GM21737 (cell line): ENCODE measurements around the gene MTMR10.

ENCODE experiments used
- ATAC-seq: cut with Tn5 transposase; IDR thresholded peaks from one replicate; pipeline ENCODE4 v1.9.1; 2021; ENCODE audit warnings: mild to moderate bottlenecking, moderate library complexity; ENCODE audit not compliant: unreplicated experiment

Gene MTMR10

DNA sequence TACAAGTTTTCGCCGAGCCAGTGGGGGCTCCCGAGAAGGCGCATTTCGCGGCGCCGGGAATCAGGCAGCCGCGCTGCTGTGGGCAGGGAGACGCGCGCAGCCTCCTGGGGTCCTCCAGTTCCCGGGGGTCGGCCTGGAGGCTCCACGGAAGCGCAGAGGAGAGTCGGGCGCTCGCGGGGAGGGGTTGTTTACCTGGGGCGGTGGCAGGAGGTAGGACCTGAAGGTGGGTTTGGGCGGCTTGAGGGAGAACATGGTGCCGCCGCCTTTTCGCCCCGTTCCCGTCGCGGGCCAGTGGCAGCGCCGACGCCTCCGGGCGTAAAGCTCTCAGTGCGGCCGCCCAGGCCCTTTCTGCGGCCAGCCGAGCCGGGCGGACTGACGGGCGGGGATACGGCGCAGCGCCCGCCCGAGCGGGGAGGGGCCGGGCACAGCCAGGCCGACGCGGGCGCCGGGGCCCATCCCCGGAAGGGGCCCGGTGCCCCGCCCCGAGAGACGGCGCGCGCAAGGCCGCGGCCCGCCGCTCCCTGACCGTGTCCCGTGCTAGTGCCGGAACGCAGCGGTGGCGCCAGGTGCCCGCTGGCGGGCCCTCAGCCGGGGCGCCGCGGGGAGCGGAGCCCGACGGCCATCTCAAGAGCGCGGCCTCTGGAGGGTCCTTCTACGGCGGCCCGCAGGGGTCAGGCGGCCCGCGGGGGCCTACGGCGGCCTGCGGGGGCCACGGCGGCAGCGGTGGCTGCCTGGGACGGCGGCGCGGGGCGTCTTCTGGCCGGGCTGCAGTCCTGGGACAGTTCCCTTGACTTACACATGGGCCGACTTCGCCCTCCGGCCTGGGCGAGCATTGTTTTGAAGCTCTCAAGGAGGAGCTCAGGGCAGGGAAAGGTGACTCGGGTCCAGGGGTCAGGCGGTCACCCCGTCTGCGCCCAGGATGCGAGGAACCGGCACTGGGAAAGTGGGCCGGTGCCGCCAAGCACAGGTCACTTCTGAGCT, at the start of gene MTMR10:
Gene MTMR10 (minus strand): TSS at position 374 of the 981 bp plus-strand sequence. CDS start 122 bp downstream, at position 252.
- ATAC-seq: peak; percentile 79

DNA sequence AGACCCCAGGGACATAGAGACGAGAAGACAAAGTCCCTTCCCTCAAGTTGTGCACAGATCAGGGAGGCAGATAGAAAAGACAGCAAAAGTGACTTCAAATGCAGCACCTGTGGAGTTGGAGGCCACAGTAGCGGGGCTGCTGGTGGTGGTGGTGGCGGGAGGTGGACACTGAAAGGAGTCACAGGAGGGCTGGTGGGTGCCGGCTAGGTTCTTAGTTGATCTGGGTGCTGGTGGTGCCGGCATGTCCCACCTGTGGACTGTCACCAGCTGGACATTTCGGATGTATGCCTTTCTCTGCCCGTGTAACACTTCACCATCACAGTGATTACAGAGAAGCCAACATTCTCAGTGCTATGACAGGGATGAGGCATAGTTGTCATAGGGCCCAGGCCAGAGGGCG, 49.2 kb upstream of the MTMR10 start:
- no peak for ATAC-seq

GRCh38 chr15:31039961-31040360, 48.5 kb upstream of the MTMR10 start:
- ATAC-seq: no peak

DNA sequence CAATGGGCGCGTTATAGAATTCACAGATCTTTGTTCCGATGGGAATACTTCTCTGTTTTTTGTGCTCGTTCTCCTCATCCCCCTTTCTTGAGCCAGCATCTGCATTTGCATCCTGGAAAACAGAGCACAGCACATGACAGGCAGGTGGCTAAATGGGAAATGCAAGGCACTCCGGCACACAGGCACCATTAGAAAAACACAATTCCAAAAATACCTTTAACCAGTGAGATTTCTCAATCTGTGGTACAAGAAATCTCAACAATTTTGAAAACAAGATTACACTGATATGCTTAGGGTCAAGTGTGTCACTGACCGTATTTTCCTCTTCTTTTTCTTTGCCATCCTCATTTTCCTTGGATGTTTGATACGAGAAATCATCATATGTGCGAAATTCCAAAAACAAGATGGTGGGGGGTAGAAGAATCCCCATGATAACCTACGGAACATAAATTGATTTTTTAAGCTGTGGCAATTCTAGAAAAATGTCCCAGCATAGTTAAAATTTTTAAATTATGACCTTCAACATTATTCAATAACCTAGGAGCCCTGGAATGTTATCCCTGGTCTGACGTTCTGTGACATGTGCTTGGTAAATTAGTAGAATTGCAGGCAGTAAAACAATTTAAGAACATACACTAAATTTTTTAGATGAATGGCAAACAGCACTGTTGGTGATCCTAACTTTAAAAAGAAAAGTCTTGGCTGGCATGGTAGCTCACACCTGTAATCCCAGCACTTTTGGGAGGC, 46.5 kb upstream of the MTMR10 start:
- ATAC-seq: no peak

GRCh38 chr15:31036783-31037182, 45.4 kb upstream of the MTMR10 start:
- no peak for ATAC-seq

DNA sequence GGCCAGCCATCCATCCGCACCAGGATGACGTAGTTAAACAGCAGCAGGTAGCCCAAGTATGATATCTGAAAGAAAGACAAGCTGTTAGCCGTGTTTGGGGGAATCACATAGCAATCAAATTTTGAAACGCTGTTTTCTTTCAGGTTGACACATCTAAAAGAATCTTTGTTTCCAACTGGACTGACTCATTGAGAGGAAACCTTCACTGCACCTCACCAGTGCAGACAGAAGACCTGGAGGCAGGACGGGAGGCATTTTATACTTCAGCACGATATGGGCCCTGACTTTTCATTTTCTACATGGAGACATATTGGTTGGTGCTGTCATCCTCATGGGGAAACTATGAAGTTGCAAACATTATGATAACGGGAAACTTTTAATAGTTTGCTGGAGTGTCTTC, 44.2 kb upstream of the MTMR10 start:
- no peak for ATAC-seq

DNA sequence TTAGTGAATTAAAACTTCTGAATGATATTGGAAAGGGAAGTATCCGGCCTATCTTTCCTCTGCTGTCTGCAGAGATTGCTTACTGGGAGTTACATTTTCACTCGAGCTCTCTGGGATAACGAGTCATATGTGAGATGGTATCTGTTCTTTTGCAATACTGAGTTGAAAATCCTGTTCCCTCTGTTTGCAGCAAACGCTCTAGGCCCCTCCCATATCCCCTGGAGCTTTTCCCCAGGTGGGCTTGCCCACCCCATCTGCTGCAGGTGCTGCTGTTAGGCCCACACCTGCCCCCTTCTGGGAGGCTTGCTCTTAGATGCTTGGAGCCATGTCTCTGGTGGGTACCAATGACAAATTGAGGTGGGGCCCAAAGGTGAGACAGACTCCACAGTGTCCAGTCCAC, 42.7 kb upstream of the MTMR10 start:
- no peak for ATAC-seq

DNA sequence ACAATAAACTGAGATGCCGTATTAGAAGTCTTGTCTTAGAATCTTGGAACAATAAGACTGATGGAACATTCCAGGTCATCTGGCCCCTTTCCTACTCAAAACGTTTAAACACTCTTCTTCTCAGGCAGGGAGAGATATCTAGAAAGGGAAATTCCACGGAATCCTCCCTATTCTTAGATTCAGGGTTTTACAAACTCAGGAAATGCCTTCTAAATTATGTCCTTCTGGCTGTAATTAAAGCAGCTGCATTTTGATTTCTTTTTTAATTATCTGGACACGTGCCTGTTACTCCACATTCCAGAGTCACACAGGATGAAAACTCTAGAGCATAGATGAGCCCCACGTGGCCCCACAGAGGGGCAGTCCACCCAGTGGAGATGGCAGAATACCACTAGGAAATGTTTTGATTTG, 41.5 kb upstream of the MTMR10 start:
- no peak for ATAC-seq

DNA sequence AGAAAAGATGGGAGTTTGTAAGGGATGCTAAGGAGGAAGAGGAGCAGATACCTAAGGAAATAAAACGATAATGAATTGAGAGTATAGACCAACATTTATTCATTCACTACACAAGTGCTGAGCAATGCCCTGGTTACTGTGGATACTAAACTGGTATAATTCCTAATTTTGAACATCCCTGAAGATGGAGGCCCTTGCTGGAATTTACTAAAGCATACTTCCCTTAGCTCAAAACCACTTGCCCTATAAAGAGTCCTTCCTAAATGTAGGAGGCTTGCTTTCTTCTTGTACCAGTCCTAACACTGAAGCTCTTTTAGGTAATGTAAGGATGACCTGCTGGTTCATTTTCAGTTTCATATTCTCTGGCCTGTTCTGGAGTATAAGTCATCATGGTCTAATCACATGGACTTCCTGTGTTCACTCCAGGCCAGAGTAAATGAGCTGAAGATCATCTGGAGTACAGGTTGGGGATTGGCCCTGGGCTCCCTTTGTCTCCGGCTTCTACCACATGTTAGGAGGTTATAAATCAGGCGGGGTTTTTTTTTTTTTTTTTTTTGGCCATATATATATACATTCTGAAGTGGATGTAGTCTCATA, 40.1 kb upstream of the MTMR10 start:
- ATAC-seq: peak; percentile 85

GRCh38 chr15:31027910-31028578, 36.6 kb upstream of the MTMR10 start:
- ATAC-seq: no peak

DNA sequence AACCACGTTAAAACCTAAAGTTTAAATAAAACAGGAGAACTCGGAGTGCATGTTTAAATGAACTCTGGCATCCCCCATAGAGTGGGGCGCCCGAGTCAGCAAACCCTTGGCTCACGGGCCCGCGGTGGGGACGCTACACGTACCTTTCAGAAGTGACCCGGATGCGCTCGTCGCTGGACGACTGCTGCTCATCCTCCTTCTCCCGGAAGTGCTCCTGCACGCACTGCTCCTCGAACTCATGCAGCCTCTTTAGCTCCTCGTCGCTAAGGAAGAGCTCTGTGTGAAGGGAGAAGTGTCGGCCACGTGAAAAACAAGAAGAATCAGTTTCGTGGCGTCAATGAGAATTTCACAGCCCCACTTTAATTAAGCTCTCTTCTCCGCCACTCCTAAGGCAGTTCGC, 34.6 kb upstream of the MTMR10 start:
- ATAC-seq: no peak

- no peak for ATAC-seq
Measured at GRCh38 chr15:31024979-31025378, 33.6 kb upstream of the MTMR10 start.

- no peak for ATAC-seq
Measured at GRCh38 chr15:31024330-31024729, 32.9 kb upstream of the MTMR10 start.

DNA sequence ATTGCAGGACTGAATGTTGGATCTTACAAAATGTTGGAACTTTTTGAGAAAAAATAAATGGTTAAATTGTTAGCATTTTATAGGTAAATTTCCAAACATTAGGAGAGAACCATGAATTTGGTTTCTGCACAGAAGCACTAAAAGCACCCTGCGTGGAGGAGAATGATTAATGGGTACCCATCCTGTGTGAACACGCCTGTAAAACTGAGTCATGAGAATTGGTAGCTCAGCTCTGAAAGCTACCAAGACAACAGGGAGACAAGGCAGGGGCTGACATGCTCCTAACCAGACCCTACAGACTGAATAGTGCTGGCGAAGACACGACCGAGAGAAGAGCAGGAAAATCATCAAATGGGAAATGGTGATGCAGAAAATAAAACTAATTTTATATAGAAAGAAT, 32.4 kb upstream of the MTMR10 start:
- no peak for ATAC-seq

- no peak for ATAC-seq
Measured at GRCh38 chr15:31021067-31021665, 29.7 kb upstream of the MTMR10 start.

DNA sequence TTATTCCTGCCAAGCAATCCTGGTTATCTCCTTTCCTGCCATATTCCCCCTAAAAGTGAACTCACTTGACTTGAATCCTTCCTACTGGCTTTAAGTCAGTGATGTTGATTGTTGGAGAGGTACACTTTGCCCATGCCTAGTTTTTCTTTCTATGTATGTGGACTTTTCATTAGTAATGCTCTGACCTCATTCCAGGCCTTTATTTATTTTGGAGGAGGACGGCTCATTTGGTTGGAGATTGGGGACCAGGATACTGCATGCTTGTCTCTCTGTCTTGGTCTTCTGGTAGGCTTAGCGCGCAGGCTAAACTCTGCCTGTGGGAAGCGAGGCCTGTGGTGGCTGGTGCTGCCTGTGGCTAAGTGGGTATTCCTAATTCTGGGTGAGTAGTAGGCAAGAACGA, 29.1 kb upstream of the MTMR10 start:
- no peak for ATAC-seq

DNA sequence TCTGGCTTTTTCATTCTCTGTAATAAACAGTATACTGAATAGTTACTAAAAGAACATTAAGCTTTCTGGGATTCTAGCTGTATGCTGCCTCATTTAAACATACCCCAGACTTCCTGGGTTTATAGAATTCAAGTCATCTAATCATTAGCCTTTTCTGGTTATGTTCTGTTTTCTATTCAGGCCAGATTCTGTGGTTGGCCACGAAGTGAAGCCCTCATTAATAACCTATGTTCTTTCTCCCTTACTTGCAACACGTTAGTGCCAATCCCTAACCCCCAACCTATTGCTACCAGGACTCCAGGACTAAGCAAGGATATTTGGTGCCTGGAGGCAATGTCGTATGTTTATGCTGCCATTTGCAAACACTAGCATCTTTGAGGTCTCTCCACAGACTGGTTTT, 28.6 kb upstream of the MTMR10 start:
- no peak for ATAC-seq

DNA sequence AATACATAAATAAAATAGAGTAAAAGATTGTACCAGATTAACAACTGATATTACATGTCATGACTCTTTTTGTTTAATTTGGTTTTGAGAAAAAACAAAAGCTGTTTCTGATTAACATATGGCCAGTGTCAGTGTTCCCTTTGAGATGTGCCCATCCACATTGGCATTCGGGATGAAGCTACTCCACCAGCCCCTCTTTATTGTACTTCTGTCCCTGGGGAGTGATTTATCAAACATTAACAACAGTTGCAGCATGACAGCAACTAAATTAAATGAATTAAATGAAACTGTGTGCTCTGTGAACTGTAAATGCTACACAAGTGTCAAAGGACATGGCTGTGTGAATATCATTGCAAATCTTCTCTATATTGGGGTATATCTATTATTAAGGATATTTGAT, 25.9 kb upstream of the MTMR10 start:
- ATAC-seq: no peak

DNA sequence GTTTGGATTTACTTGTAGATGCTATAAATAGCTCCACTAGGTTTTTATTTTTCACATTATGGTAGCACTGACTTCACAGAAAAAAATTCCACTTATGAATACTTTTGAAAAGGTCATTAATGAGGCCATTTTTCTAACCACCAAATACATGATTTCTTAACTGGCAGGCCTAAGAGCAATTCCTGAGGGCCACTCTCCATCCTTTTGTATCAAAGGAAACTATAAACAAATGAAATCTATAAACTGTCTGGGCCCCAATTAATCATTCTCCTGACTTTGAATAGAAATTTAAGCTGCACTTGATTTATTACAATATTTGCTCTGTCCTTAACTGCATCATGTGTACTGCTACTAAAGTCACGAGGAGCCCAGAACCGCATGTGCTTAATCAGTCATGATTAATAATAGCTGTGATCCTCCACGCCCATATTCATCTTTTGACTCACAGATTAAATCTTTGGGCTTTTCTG, 25.1 kb upstream of the MTMR10 start:
- ATAC-seq: no peak

DNA sequence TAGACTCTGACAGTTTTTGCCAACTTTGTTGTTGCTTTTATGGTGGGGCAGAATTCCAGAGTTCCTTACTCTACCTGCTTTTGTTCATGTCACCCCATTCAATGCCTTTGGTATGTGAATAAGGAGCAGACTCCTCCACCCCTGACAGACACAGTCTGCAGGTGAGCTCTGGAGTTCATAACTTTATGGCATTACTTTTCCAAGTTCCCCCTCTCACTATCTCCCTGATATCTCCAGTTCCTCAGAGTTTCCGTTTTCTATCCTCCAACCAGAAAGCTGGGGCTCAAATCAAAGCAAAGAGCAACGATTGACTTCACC, 23.1 kb upstream of the MTMR10 start:
- no peak for ATAC-seq
